ENCODE data around the gene EGFR.

The EGFR gene

GRCh38 chr7:55231736-55232280, 213.0 kb downstream of the EGFR start:
- in situ Hi-C loops (cut with MboI; ENCODE audit: low pct_unique_long_range_greater_than_20kb, low sequenced_read_pairs, unreplicated experiment) = no loop called here
- TF ChIP-seq CTCF (IDR thresholded peaks at IDR 0.05; ENCODE audit: extremely low read depth, insufficient read depth, missing control alignments) = no peak
- no peak for DNase-seq (ENCODE audit: low spot score)

- in situ Hi-C loops (cut with MboI; ENCODE audit: low pct_unique_long_range_greater_than_20kb, low sequenced_read_pairs, unreplicated experiment) = no loop called here
- no peak for DNase-seq (ENCODE audit: low spot score)
- no peak for TF ChIP-seq CTCF (IDR thresholded peaks at IDR 0.05; ENCODE audit: extremely low read depth, insufficient read depth, missing control alignments)
Measured at GRCh38 chr7:55233001-55233400, 214.2 kb downstream of the EGFR start.

- in situ Hi-C loops (cut with MboI; ENCODE audit: low pct_unique_long_range_greater_than_20kb, low sequenced_read_pairs, unreplicated experiment) = no loop called here
- no peak for DNase-seq (ENCODE audit: low spot score)
- no peak for TF ChIP-seq CTCF (IDR thresholded peaks at IDR 0.05; ENCODE audit: extremely low read depth, insufficient read depth, missing control alignments)
Measured at GRCh38 chr7:55234408-55234807, 215.6 kb downstream of the EGFR start.

- in situ Hi-C loops (cut with MboI; ENCODE audit: low pct_unique_long_range_greater_than_20kb, low sequenced_read_pairs, unreplicated experiment) = no loop called here
- DNase-seq (ENCODE audit: low spot score) = no peak
- TF ChIP-seq CTCF (IDR thresholded peaks at IDR 0.05; ENCODE audit: extremely low read depth, insufficient read depth, missing control alignments) = no peak
Measured at GRCh38 chr7:55235115-55235514, 216.3 kb downstream of the EGFR start.

- in situ Hi-C loops (cut with MboI; ENCODE audit: low pct_unique_long_range_greater_than_20kb, low sequenced_read_pairs, unreplicated experiment) = no loop called here
- DNase-seq (ENCODE audit: low spot score) = no peak
- no peak for TF ChIP-seq CTCF (IDR thresholded peaks at IDR 0.05; ENCODE audit: extremely low read depth, insufficient read depth, missing control alignments)
Measured at GRCh38 chr7:55235801-55236200, 217.0 kb downstream of the EGFR start.

GRCh38 chr7:55236476-55236875, 217.7 kb downstream of the EGFR start:
- in situ Hi-C loops (cut with MboI; ENCODE audit: low pct_unique_long_range_greater_than_20kb, low sequenced_read_pairs, unreplicated experiment) = no loop called here

More at GRCh38 chr7:55236476-55236875, 217.7 kb downstream of the EGFR start:
- DNase-seq (ENCODE audit: low spot score) = no peak
- no peak for TF ChIP-seq CTCF (IDR thresholded peaks at IDR 0.05; ENCODE audit: extremely low read depth, insufficient read depth, missing control alignments)
